ENCODE measurements around the gene CADPS. TPM values are rescaled to one million over a fixed set of nuclear protein-coding genes. Genes with fewer than 3 reads are reported as not detected.

The CADPS gene
- total RNA-seq, 1 experiment from 2014 or later, result not detected

GRCh38 chr3:62843508-62843907, 31.7 kb downstream of the CADPS start:
- TF ChIP-seq EZH2 (IDR thresholded peaks at IDR 0.05; ENCODE audit: borderline replicate concordance, low read depth, low read length, poor library complexity, severe bottlenecking) (no peak), CTCF (conservative IDR thresholded peaks at IDR 0.05; ENCODE audit: low read depth, low read length) (no peak)
- H3K9me3 ChIP-seq (ENCODE audit: low read depth, low read length, poor library complexity, severe bottlenecking), result no peaks in the 10 kb centered on the region
- DNase-seq (ENCODE audit: low spot score), result no peak
- H3K27ac ChIP-seq (ENCODE audit: low read depth, low read length, poor library complexity, severe bottlenecking), result no peak overlapping the region
- H3K27me3 ChIP-seq (replicated peaks; ENCODE audit: insufficient read depth, low read depth, low read length, poor library complexity), result peaks cover 4% of the 10 kb centered on the region
- H3K4me3 ChIP-seq (ENCODE audit: low read depth, low read length, poor library complexity, severe bottlenecking), result no peak overlapping the region
- H3K36me3 ChIP-seq (ENCODE audit: insufficient read depth, low read length, poor library complexity, severe bottlenecking), result no peaks in the 10 kb centered on the region
- intact Hi-C loops (cut with micrococcal nuclease; ENCODE audit: unreplicated experiment), result no loop called here
- H3K4me1 ChIP-seq (ENCODE audit: insufficient read depth, low read length, poor library complexity, severe bottlenecking), result no peaks in the 10 kb centered on the region
- BruUV-seq (replicated peaks), result no TSS peak
- POLR2A ChIA-PET (ENCODE audit: low non-redundant PET), result no interaction called here
- CTCF ChIA-PET, result no interaction called here

GRCh38 chr3:62839748-62840147, 35.5 kb downstream of the CADPS start:
- Histone ChIP-seq H3K27me3 (replicated peaks; ENCODE audit: insufficient read depth, low read depth, low read length, poor library complexity) (peaks cover 4% of the 10 kb centered on the region), H3K36me3 (ENCODE audit: insufficient read depth, low read length, poor library complexity, severe bottlenecking) (no peaks in the 10 kb centered on the region), H3K9me3 (ENCODE audit: low read depth, low read length, poor library complexity, severe bottlenecking) (no peaks in the 10 kb centered on the region), H3K4me1 (ENCODE audit: insufficient read depth, low read length, poor library complexity, severe bottlenecking) (no peaks in the 10 kb centered on the region), H3K27ac (ENCODE audit: low read depth, low read length, poor library complexity, severe bottlenecking) (no peak overlapping the region), H3K4me3 (ENCODE audit: low read depth, low read length, poor library complexity, severe bottlenecking) (no peak overlapping the region)
- BruUV-seq (replicated peaks), result no TSS peak
- intact Hi-C loops (cut with micrococcal nuclease; ENCODE audit: unreplicated experiment), result no loop called here
- ChIA-PET CTCF (no interaction called here), POLR2A (ENCODE audit: low non-redundant PET) (no interaction called here)
- TF ChIP-seq EZH2 (IDR thresholded peaks at IDR 0.05; ENCODE audit: borderline replicate concordance, low read depth, low read length, poor library complexity, severe bottlenecking) (no peak), CTCF (conservative IDR thresholded peaks at IDR 0.05; ENCODE audit: low read depth, low read length) (no peak)
- no peak for DNase-seq (ENCODE audit: low spot score)

DNA sequence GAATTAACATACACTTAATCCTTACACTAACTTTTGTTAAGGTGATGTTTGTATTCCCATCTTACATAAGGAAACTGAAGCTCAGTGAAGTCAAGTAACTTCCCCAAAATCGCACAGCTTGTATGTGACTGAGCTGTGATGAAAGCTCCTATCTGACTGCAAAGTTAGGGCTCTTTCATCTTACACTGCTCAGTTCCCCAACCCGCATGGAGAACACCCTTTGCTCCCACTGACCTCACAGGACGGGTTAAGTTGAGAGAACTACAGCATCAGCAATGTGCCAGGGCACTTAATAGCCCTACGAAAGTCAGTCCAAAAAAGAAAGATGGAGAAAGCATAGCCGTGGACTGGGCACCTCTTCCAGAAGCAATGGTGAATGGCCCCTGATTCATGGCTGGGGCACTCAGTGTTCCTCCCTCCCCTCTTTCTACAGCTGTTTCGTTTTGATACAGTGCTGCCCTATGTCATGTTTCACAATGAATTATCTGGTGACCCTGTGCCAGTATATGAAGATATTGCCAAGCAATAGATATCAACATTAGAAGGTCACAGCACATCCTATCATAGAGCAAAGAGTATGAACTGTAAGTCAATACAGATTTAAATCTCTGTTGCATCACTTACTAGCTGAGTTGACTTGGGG, 38.0 kb downstream of the CADPS start:
- intact Hi-C loops (cut with micrococcal nuclease; ENCODE audit: unreplicated experiment), result no loop called here
- H3K27ac ChIP-seq (ENCODE audit: low read depth, low read length, poor library complexity, severe bottlenecking), result no peak overlapping the region
- POLR2A ChIA-PET (ENCODE audit: low non-redundant PET), result no interaction called here
- no peak for TF ChIP-seq CTCF (conservative IDR thresholded peaks at IDR 0.05; ENCODE audit: low read depth, low read length)
- TF ChIP-seq EZH2 (IDR thresholded peaks at IDR 0.05; ENCODE audit: borderline replicate concordance, low read depth, low read length, poor library complexity, severe bottlenecking), result no peak
- no peaks in the 10 kb centered on the region for H3K9me3 ChIP-seq (ENCODE audit: low read depth, low read length, poor library complexity, severe bottlenecking)
- no peaks in the 10 kb centered on the region for H3K36me3 ChIP-seq (ENCODE audit: insufficient read depth, low read length, poor library complexity, severe bottlenecking)
- no peak for DNase-seq (ENCODE audit: low spot score)
- H3K4me1 ChIP-seq (ENCODE audit: insufficient read depth, low read length, poor library complexity, severe bottlenecking), result no peaks in the 10 kb centered on the region
- CTCF ChIA-PET, result no interaction called here
- H3K27me3 ChIP-seq (replicated peaks; ENCODE audit: insufficient read depth, low read depth, low read length, poor library complexity), result peaks cover 4% of the 10 kb centered on the region
- no TSS peak for BruUV-seq (replicated peaks)
- no peak overlapping the region for H3K4me3 ChIP-seq (ENCODE audit: low read depth, low read length, poor library complexity, severe bottlenecking)

Data from A673 (cell line).